ENCODE data around the gene MC1R. TPM values are rescaled to one million over a fixed set of nuclear protein-coding genes. Genes with fewer than 3 reads are reported as not detected.
A peak's percentile ranks its signal among the peaks of the same experiment; 100 is the strongest.

The MC1R gene
- total RNA-seq, 1 experiment from 2014 or later: 3.8 TPM

DNA sequence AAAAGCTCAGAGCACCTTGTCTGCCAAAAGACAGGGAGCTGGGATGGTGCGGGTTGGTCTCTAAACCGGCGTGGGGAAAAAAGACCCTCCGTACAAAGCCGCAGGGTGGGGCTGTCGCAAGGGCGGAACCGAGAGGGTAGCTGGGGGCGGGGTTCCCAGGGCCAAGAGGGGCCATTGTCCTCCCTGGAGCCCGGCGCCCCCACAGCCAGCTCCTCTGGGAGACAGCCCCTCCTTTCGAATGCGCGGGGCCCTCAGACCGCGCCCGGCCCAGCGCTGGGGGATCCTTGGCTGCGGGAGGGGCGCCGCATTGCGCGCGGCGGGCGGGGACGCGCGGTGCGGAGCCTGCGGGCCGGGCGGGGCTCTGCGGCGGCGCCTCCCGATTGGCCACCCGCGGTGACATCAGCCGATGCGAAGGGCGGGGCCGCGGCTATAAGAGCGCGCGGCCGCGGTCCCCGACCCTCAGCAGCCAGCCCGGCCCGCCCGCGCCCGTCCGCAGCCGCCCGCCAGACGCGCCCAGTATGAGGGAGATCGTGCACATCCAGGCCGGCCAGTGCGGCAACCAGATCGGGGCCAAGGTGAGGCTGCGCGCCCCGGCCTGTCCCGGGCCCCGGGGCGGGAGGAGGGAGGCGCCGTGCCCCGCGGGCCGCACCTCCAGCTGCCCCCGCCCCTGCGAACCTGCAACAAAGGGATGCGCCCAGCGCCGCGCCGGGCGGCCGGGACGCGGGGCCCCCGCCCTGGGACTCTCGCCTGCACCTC, 4.4 kb downstream of the MC1R start, which contains the start of gene TUBB3 (continued):
- TF ChIP-seq ZNF512 (CRISPR knock-in tag; IDR thresholded peaks at IDR 0.05; ENCODE audit: borderline replicate concordance): no peak
- 0 out of 2 replicates have a peak, but pooled peaks have one; percentile 43 for TF ChIP-seq E2F5 (CRISPR knock-in tag; IDR thresholded peaks at IDR 0.05)
- TF ChIP-seq, protein P1, sequence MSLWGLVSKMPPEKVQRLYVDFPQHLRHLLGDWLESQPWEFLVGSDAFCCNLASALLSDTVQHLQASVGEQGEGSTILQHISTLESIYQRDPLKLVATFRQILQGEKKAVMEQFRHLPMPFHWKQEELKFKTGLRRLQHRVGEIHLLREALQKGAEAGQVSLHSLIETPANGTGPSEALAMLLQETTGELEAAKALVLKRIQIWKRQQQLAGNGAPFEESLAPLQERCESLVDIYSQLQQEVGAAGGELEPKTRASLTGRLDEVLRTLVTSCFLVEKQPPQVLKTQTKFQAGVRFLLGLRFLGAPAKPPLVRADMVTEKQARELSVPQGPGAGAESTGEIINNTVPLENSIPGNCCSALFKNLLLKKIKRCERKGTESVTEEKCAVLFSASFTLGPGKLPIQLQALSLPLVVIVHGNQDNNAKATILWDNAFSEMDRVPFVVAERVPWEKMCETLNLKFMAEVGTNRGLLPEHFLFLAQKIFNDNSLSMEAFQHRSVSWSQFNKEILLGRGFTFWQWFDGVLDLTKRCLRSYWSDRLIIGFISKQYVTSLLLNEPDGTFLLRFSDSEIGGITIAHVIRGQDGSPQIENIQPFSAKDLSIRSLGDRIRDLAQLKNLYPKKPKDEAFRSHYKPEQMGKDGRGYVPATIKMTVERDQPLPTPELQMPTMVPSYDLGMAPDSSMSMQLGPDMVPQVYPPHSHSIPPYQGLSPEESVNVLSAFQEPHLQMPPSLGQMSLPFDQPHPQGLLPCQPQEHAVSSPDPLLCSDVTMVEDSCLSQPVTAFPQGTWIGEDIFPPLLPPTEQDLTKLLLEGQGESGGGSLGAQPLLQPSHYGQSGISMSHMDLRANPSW (CRISPR knock-in tag; conservative IDR thresholded peaks at IDR 0.05; ENCODE audit: low read depth): no peak
- 0 out of 2 replicates have a peak, but pooled peaks have one; percentile 13 for TF ChIP-seq ZBTB43 (CRISPR knock-in tag; IDR thresholded peaks at IDR 0.05)
- no peak for TF ChIP-seq ZNF423 (CRISPR knock-in tag; IDR thresholded peaks at IDR 0.05)
- TF ChIP-seq SMAD3 (CRISPR knock-in tag; IDR thresholded peaks at IDR 0.05; ENCODE audit: borderline replicate concordance): no peak
- TF ChIP-seq OVOL2 (CRISPR knock-in tag; IDR thresholded peaks at IDR 0.05; ENCODE audit: borderline replicate concordance): no peak
- TF ChIP-seq CTCF (IDR thresholded peaks at IDR 0.05): no peak
- TF ChIP-seq SOX15 (CRISPR knock-in tag; IDR thresholded peaks at IDR 0.05): no peak
- no peak for TF ChIP-seq PRRX2 (CRISPR knock-in tag; IDR thresholded peaks at IDR 0.05)
- TF ChIP-seq, protein P2, sequence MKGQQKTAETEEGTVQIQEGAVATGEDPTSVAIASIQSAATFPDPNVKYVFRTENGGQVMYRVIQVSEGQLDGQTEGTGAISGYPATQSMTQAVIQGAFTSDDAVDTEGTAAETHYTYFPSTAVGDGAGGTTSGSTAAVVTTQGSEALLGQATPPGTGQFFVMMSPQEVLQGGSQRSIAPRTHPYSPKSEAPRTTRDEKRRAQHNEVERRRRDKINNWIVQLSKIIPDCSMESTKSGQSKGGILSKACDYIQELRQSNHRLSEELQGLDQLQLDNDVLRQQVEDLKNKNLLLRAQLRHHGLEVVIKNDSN (CRISPR knock-in tag; IDR thresholded peaks at IDR 0.05): no peak
- TF ChIP-seq, protein P3, sequence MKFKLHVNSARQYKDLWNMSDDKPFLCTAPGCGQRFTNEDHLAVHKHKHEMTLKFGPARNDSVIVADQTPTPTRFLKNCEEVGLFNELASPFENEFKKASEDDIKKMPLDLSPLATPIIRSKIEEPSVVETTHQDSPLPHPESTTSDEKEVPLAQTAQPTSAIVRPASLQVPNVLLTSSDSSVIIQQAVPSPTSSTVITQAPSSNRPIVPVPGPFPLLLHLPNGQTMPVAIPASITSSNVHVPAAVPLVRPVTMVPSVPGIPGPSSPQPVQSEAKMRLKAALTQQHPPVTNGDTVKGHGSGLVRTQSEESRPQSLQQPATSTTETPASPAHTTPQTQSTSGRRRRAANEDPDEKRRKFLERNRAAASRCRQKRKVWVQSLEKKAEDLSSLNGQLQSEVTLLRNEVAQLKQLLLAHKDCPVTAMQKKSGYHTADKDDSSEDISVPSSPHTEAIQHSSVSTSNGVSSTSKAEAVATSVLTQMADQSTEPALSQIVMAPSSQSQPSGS (CRISPR knock-in tag; IDR thresholded peaks at IDR 0.05; ENCODE audit: borderline replicate concordance, low read depth): no peak
- no peak for TF ChIP-seq IRF2 (CRISPR knock-in tag; IDR thresholded peaks at IDR 0.05; ENCODE audit: borderline replicate concordance, low read depth)
- no peak for TF ChIP-seq CBFB (CRISPR knock-in tag; IDR thresholded peaks at IDR 0.05; ENCODE audit: low read depth)
- no peak for TF ChIP-seq HMGA2 (CRISPR knock-in tag; IDR thresholded peaks at IDR 0.05)
- no peak for TF ChIP-seq ATF6 (CRISPR knock-in tag; IDR thresholded peaks at IDR 0.05)
- TF ChIP-seq KAT7 (CRISPR knock-in tag; IDR thresholded peaks at IDR 0.05; ENCODE audit: borderline replicate concordance): peak; percentile 71; the same call in 1 of the 2 replicates
- TF ChIP-seq, protein P4, sequence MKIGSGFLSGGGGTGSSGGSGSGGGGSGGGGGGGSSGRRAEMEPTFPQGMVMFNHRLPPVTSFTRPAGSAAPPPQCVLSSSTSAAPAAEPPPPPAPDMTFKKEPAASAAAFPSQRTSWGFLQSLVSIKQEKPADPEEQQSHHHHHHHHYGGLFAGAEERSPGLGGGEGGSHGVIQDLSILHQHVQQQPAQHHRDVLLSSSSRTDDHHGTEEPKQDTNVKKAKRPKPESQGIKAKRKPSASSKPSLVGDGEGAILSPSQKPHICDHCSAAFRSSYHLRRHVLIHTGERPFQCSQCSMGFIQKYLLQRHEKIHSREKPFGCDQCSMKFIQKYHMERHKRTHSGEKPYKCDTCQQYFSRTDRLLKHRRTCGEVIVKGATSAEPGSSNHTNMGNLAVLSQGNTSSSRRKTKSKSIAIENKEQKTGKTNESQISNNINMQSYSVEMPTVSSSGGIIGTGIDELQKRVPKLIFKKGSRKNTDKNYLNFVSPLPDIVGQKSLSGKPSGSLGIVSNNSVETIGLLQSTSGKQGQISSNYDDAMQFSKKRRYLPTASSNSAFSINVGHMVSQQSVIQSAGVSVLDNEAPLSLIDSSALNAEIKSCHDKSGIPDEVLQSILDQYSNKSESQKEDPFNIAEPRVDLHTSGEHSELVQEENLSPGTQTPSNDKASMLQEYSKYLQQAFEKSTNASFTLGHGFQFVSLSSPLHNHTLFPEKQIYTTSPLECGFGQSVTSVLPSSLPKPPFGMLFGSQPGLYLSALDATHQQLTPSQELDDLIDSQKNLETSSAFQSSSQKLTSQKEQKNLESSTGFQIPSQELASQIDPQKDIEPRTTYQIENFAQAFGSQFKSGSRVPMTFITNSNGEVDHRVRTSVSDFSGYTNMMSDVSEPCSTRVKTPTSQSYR (CRISPR knock-in tag; IDR thresholded peaks at IDR 0.05): no peak
- TF ChIP-seq MYBL2 (CRISPR knock-in tag; IDR thresholded peaks at IDR 0.05): no peak; the same call in 1 of the 2 replicates
- peak; percentile 60 for TF ChIP-seq GABPB1 (CRISPR knock-in tag; IDR thresholded peaks at IDR 0.05)
- TF ChIP-seq JUN (CRISPR knock-in tag; IDR thresholded peaks at IDR 0.05): no peak
- TF ChIP-seq ZNF396 (CRISPR knock-in tag; IDR thresholded peaks at IDR 0.05; ENCODE audit: borderline replicate concordance): no peak

All from WTC11 (cell line).